Measurements from ENCODE around the gene GALNTL6.

The GALNTL6 gene

DNA sequence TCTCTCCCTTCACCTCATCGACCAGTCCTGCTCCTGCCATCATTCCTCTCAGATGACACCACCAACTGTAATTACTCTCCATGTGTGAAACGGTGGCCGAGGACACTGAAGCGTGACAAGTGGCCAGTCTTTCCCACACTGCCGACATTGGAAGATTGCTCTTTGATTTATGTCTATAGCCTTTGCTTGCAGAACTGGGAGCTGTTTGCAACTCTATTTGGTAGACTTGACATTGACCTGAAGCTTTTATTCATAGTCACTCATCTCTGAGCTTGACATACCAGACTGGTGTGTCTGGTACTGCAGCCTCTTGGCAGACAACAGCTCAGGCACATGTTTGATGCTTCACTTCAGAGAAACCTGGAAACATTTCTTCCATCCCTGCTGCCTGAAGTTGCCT is 1233.6 kb downstream of the GALNTL6 start:
- H3K36me3 ChIP-seq (ENCODE audit: control insufficient read depth, insufficient read depth, low read length) = no peaks in the 10 kb centered on the region
- no peak for DNase-seq (ENCODE audit: extremely low read depth, insufficient read length)
- H3K27me3 ChIP-seq (replicated peaks; ENCODE audit: control insufficient read depth, insufficient read depth, low read length) = no peaks in the 10 kb centered on the region
- H3K4me3 ChIP-seq (replicated peaks; ENCODE audit: low read depth, low read length) = no peak overlapping the region
- no peak for TF ChIP-seq CTCF (IDR thresholded peaks at IDR 0.05; ENCODE audit: insufficient read depth, low read length, poor library complexity, severe bottlenecking)

DNA sequence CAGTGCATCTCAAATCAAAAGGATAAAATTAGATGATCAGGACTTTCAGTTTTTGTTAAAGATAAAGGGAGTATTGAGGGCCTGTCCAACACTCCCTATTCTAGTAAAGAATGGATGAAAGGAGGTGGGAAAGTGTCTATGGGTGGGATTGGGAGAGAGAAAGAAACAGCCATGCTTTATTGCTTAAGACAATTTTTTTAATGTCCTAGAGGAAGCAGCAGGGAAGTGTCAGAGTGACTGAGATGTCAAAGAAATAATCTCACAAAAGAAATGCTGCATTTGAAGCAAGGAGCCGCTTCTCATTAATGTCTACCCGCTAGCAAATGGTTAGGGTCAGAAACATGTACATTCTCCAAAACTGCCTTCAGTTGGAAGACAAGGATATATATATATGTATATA is 1238.0 kb downstream of the GALNTL6 start:
- Histone ChIP-seq H3K4me3 (replicated peaks; ENCODE audit: low read depth, low read length) (no peak overlapping the region), H3K27me3 (replicated peaks; ENCODE audit: control insufficient read depth, insufficient read depth, low read length) (no peaks in the 10 kb centered on the region), H3K36me3 (ENCODE audit: control insufficient read depth, insufficient read depth, low read length) (no peaks in the 10 kb centered on the region)
- no peak for TF ChIP-seq CTCF (IDR thresholded peaks at IDR 0.05; ENCODE audit: insufficient read depth, low read length, poor library complexity, severe bottlenecking)
- no peak for DNase-seq (ENCODE audit: extremely low read depth, insufficient read length)

GRCh38 chr4:173051716-173052115 is 1238.5 kb downstream of the GALNTL6 start:
- no peaks in the 10 kb centered on the region for H3K27me3 ChIP-seq (replicated peaks; ENCODE audit: control insufficient read depth, insufficient read depth, low read length)
- TF ChIP-seq CTCF (IDR thresholded peaks at IDR 0.05; ENCODE audit: insufficient read depth, low read length, poor library complexity, severe bottlenecking) = no peak
- no peak for DNase-seq (ENCODE audit: extremely low read depth, insufficient read length)
- no peaks in the 10 kb centered on the region for H3K36me3 ChIP-seq (ENCODE audit: control insufficient read depth, insufficient read depth, low read length)
- no peak overlapping the region for H3K4me3 ChIP-seq (replicated peaks; ENCODE audit: low read depth, low read length)

DNA sequence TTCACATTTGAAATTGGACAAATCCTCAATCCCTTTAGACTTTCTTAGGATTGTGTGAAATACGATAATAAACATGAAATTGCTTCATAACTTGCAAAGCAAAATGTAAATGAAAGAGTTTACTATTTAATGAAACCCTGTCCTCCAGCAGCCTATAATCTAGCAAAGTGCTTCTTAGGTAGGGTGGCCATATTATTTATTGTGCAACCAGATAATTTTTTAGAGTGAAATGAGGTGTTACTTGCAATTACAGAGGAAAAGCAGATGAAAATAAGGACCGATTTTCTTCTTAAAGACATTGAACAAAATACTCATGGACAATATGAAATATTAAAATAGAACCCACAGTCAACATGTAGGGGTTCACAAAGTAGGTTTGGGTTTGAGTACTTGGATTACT is 1239.2 kb downstream of the GALNTL6 start:
- TF ChIP-seq CTCF (IDR thresholded peaks at IDR 0.05; ENCODE audit: insufficient read depth, low read length, poor library complexity, severe bottlenecking) = no peak
- no peak for DNase-seq (ENCODE audit: extremely low read depth, insufficient read length)
- Histone ChIP-seq H3K27me3 (replicated peaks; ENCODE audit: control insufficient read depth, insufficient read depth, low read length) (no peaks in the 10 kb centered on the region), H3K36me3 (ENCODE audit: control insufficient read depth, insufficient read depth, low read length) (no peaks in the 10 kb centered on the region), H3K4me3 (replicated peaks; ENCODE audit: low read depth, low read length) (no peak overlapping the region)

GRCh38 chr4:173056271-173056670 is 1243.1 kb downstream of the GALNTL6 start:
- Histone ChIP-seq H3K27me3 (replicated peaks; ENCODE audit: control insufficient read depth, insufficient read depth, low read length) (no peaks in the 10 kb centered on the region), H3K36me3 (ENCODE audit: control insufficient read depth, insufficient read depth, low read length) (no peaks in the 10 kb centered on the region), H3K4me3 (replicated peaks; ENCODE audit: low read depth, low read length) (no peak overlapping the region)
- TF ChIP-seq CTCF (IDR thresholded peaks at IDR 0.05; ENCODE audit: insufficient read depth, low read length, poor library complexity, severe bottlenecking) = no peak
- DNase-seq (ENCODE audit: extremely low read depth, insufficient read length) = no peak

- no peak for TF ChIP-seq CTCF (IDR thresholded peaks at IDR 0.05; ENCODE audit: insufficient read depth, low read length, poor library complexity, severe bottlenecking)
- DNase-seq (ENCODE audit: extremely low read depth, insufficient read length) = no peak
- Histone ChIP-seq H3K36me3 (ENCODE audit: control insufficient read depth, insufficient read depth, low read length) (no peaks in the 10 kb centered on the region), H3K4me3 (replicated peaks; ENCODE audit: low read depth, low read length) (no peak overlapping the region), H3K27me3 (replicated peaks; ENCODE audit: control insufficient read depth, insufficient read depth, low read length) (no peaks in the 10 kb centered on the region)
Observed at GRCh38 chr4:173056710-173057109, 1243.5 kb downstream of the GALNTL6 start.
